SKM-1 (cell line): ENCODE results near the gene PGA5.

Experiments used
- DNase-seq: peaks from one replicate; lab custom pipeline; 2025; ENCODE audit not compliant: unreplicated experiment; lab: John Stamatoyannopoulos, UW

PGA5 gene

GRCh38 chr11:61293867-61294716 is 53.1 kb downstream of the PGA5 start:
- no peak for DNase-seq

- peak; percentile 58 for DNase-seq
Measured at GRCh38 chr11:61294717-61295595, 54.0 kb downstream of the PGA5 start, which contains the start of gene VWCE. VWCE (minus strand) TSS chr11:61295316; CDS start chr11:61295037, 279 bp downstream.

GRCh38 chr11:61295596-61295926 is 54.6 kb downstream of the PGA5 start:
- DNase-seq, result no peak

GRCh38 chr11:61297341-61297740 is 56.4 kb downstream of the PGA5 start:
- DNase-seq, result no peak

GRCh38 chr11:61297746-61298145 is 56.8 kb downstream of the PGA5 start:
- no peak for DNase-seq

GRCh38 chr11:61298663-61299244 is 57.8 kb downstream of the PGA5 start:
- DNase-seq, result no peak
